GM18502 (cell line): ENCODE results near the gene SEMA6D.
"Not testable (repeated sequence)": the region's sequence is repeated elsewhere in the genome, so short reads cannot be mapped to it uniquely, and the experiment has no call there.

ENCODE experiments used
- ATAC-seq: cut with Tn5 transposase; IDR thresholded peaks from one replicate; pipeline ENCODE4 v1.9.1; 2021; ENCODE audit warnings: mild to moderate bottlenecking; ENCODE audit not compliant: unreplicated experiment, poor library complexity

The SEMA6D gene

GRCh38 chr15:47715856-47716445 is 1.4 kb upstream of the SEMA6D start:
- ATAC-seq = no peak

- ATAC-seq = no peak
Measured at GRCh38 chr15:47716516-47716915, 789 bp upstream of the SEMA6D start.

- ATAC-seq = no peak
Measured at GRCh38 chr15:47718497-47719437, 1.5 kb downstream of the SEMA6D start.

GRCh38 chr15:47719730-47720129 is 2.4 kb downstream of the SEMA6D start:
- ATAC-seq = no peak

- no peak for ATAC-seq
Measured at GRCh38 chr15:47720555-47720954, 3.2 kb downstream of the SEMA6D start.

- no peak for ATAC-seq
Measured at GRCh38 chr15:47721676-47722075, 4.4 kb downstream of the SEMA6D start.

GRCh38 chr15:47724346-47724745 is 7.0 kb downstream of the SEMA6D start:
- no peak for ATAC-seq

- no peak for ATAC-seq
Measured at GRCh38 chr15:47725051-47725450, 7.7 kb downstream of the SEMA6D start.

DNA sequence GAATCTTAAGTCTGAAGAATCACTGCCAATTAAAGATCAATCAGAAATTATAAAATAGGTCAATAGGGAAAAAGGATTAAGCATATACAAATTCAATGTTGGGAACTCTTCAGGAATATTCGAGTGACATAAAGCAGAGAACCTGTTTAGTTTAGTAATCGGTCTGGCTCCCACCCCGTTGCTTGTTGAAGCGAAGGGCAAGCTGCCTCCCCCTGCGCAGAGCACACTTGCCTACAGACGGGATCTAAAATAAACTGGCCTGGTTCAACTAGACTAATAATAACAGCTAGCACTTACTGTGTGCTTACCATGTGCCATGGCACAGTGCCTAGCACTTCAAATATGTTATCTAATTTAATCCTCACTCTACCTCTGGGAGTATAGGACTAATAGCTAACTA is 8.6 kb downstream of the SEMA6D start:
- no peak for ATAC-seq

DNA sequence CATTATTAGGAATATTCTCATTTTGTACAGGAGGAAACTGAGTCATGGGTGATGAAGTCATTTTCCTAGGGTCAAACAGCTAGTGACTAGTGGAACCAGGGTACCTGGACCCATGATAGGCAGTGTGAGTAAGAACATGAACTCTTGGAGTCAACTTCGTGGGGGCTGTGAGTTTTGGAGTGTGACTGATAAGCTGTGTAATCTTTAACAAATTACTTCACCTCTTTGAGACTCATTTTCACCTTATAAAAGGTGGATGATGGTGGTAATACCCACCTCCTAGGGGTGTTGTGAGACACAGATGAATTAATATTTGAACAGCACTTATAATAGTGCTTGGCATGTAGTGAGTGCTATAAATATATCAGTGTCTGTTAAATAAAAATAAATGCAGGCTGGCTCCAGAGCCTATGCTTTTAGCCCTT is 9.1 kb downstream of the SEMA6D start:
- no peak for ATAC-seq

DNA sequence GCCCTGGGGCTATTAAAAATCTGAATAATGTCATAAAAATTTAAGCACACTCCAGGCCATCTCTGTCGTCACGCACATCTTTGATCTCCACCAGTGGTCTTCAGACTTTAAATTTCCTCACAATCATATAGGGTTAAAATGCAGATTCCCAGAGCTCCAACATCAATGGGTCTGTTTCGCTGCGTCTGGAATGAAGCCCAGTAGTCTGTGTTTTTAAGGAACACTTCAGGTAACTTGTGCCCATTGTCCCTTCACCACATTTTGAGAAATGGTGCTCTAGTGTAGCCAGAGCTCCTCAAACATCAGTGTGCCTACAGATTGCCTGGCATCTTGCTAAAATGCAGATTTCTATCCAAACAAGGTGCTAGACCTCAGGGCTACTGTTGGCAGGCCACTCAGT is 9.8 kb downstream of the SEMA6D start:
- no peak for ATAC-seq

- no peak for ATAC-seq
Measured at GRCh38 chr15:47727676-47728075, 10.4 kb downstream of the SEMA6D start.

DNA sequence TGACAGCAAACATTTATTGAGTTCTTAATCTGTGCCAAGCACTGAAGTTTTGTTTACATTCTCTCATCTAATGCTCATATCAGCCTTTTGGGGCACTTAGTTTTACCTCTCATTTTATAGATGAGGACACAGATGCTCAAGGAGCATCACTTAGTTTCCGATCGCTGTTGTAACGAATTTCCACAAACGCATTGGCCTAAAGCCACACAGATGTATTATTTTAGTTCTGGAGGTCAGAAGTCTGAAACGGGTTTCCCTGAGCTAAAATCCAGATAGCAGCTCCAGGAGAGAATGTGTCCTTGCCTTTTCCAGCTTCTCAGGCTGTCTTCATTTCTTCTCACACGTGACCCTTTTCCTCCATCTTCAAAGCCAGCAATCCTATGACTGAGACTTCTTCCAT is 11.1 kb downstream of the SEMA6D start:
- ATAC-seq = no peak

- no peak for ATAC-seq
Measured at GRCh38 chr15:47728886-47729285, 11.6 kb downstream of the SEMA6D start.

- no peak for ATAC-seq
Measured at GRCh38 chr15:47731230-47731629, 13.9 kb downstream of the SEMA6D start.

- ATAC-seq = no peak
Measured at GRCh38 chr15:47732248-47732647, 14.9 kb downstream of the SEMA6D start.

DNA sequence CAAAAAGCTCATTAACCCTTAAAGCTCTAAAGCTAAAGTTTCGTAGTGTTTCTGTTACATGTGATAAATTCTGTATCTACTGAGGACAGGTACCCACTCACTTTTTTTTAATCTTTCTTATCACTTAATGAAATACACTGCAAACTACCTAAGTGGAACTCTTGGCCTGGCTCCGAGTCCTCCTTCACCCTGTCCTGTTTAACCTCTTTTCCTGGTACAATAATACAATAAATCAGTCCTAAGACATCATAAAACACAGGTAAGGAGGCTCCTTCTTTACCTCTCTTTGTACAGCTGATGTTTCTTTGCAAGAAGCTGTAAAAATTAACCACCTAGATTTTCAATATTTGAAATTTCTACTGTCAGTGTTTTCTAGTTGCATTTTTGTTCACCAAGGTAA is 15.8 kb downstream of the SEMA6D start:
- no peak for ATAC-seq

GRCh38 chr15:47736143-47736786 is 19.0 kb downstream of the SEMA6D start:
- ATAC-seq = no peak

GRCh38 chr15:47737477-47737876 is 20.2 kb downstream of the SEMA6D start:
- ATAC-seq = no peak

GRCh38 chr15:47738144-47738825 is 21.0 kb downstream of the SEMA6D start:
- ATAC-seq = not testable (repeated sequence)

DNA sequence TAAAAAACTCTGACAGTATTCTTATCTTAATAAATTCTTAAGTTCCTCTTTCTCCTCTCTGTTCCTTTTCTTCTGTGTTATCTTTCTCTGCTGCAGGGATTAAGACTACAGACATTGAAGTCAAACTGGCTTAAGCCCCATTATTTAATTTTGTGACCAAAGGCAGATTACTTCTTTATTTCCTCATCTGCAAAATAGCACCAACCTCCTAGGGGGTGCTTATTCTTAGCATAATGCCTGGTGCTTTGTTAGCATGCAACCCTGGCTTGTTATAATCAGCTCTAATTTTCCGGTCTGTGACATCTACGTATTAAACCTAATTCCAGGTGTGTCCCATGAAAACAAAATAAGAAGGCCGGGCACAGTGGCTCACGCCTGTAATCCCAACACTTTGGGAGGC is 23.8 kb downstream of the SEMA6D start:
- ATAC-seq = no peak
